HL-60 (cell line): ENCODE measurements around the gene MIOS.

ENCODE experiments used
- DNase-seq, 2 experiments: peaks; one replicate each; pipeline ENCODE4 v3.0.0-alpha.2; 2010 to 2020; ENCODE audit warnings: low read depth in 1 of 2, low spot score in 1 of 2
- H3K27ac ChIP-seq: fragments of 250-450 bp; sonication (Bioruptor Pico); replicated peaks from 2 replicates; pipeline ENCODE4 v1.5.1; 2020; ENCODE audit warnings: mild to moderate bottlenecking, moderate library complexity
- H3K27me3 ChIP-seq: fragments of 250-450 bp; sonication (Bioruptor Pico); 2 replicates; pipeline ENCODE4 v1.5.1; 2021; ENCODE audit warnings: mild to moderate bottlenecking, moderate library complexity; ENCODE audit not compliant: insufficient read depth, poor library complexity, severe bottlenecking
- H3K4me3 ChIP-seq: replicated peaks from 2 replicates; pipeline ENCODE4 v1.5.1; 2011; ENCODE audit warnings: mild to moderate bottlenecking, control low read depth, low read length; ENCODE audit not compliant: insufficient read depth
- CTCF ChIP-seq: IDR thresholded peaks from one replicate; pipeline ENCODE4 v1.5.1; 2011; ENCODE audit warnings: low read length, control low read depth, inconsistent platforms; ENCODE audit not compliant: insufficient read depth
- GABPA ChIP-seq: IDR thresholded peaks from 2 replicates; pipeline ENCODE4 v1.6.1; 2012; ENCODE audit warnings: low read depth
- POLR2AphosphoS5 ChIP-seq: IDR thresholded peaks from 2 replicates; pipeline ENCODE4 v1.6.1; 2012; ENCODE audit warnings: low read depth
- SPI1 ChIP-seq: IDR thresholded peaks from 2 replicates; pipeline ENCODE4 v1.6.1; 2012; ENCODE audit warnings: low read depth, mild to moderate bottlenecking, borderline replicate concordance
- TF ChIP-seq, protein P1 (sequence below): IDR thresholded peaks from 2 replicates; pipeline ENCODE4 v1.6.1; 2012; ENCODE audit warnings: low read depth; ENCODE audit not compliant: insufficient replicate concordance

MIOS gene

DNA sequence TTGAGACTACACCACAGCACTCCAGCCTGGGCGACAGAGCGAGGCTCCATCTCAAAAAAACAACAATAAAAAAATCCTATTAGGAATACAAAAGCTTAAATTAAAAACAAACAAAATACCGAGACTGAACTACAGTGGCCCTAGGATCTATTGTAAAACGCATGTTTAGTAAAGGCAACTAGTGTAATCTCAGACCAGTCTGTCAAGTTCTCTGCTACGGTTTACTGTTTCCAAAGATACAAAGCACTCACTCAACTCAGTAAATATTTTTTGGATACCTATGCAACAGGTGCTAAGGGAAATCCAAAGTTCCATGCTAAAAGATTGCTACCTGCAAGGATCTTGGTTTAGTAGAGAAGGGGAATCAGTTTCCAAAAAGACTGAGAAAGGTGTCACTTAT, 3.4 kb upstream of the MIOS start:
- no peak for DNase-seq
- Histone ChIP-seq H3K27me3 (no peaks in the 10 kb centered on the region), H3K27ac (no peak overlapping the region), H3K4me3 (no peak overlapping the region)
- TF ChIP-seq GABPA (no peak), SPI1 (no peak), POLR2AphosphoS5 (no peak), CTCF (no peak)
- TF ChIP-seq, protein P1, sequence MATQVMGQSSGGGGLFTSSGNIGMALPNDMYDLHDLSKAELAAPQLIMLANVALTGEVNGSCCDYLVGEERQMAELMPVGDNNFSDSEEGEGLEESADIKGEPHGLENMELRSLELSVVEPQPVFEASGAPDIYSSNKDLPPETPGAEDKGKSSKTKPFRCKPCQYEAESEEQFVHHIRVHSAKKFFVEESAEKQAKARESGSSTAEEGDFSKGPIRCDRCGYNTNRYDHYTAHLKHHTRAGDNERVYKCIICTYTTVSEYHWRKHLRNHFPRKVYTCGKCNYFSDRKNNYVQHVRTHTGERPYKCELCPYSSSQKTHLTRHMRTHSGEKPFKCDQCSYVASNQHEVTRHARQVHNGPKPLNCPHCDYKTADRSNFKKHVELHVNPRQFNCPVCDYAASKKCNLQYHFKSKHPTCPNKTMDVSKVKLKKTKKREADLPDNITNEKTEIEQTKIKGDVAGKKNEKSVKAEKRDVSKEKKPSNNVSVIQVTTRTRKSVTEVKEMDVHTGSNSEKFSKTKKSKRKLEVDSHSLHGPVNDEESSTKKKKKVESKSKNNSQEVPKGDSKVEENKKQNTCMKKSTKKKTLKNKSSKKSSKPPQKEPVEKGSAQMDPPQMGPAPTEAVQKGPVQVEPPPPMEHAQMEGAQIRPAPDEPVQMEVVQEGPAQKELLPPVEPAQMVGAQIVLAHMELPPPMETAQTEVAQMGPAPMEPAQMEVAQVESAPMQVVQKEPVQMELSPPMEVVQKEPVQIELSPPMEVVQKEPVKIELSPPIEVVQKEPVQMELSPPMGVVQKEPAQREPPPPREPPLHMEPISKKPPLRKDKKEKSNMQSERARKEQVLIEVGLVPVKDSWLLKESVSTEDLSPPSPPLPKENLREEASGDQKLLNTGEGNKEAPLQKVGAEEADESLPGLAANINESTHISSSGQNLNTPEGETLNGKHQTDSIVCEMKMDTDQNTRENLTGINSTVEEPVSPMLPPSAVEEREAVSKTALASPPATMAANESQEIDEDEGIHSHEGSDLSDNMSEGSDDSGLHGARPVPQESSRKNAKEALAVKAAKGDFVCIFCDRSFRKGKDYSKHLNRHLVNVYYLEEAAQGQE: no peak

GRCh38 chr7:7563813-7564212, 2.9 kb upstream of the MIOS start:
- TF ChIP-seq, protein P1: no peak
- no peak for TF ChIP-seq GABPA
- TF ChIP-seq CTCF: no peak
- no peak for TF ChIP-seq POLR2AphosphoS5
- no peak for DNase-seq
- Histone ChIP-seq H3K27ac (0 out of 2 replicates have a peak overlapping the region, but pooled peaks have one; percentile 40), H3K27me3 (no peaks in the 10 kb centered on the region), H3K4me3 (no peak overlapping the region)

- H3K27ac ChIP-seq: peak overlapping the region; percentile 40
- peak in 1 of 2 experiments; percentile 51 for DNase-seq
- no peaks in the 10 kb centered on the region for H3K27me3 ChIP-seq
- H3K4me3 ChIP-seq: no peak overlapping the region
- TF ChIP-seq SPI1 (peak; percentile 73; the same call in 1 of the 2 replicates), GABPA (no peak)
Measured at GRCh38 chr7:7564323-7564780, 2.3 kb upstream of the MIOS start.

GRCh38 chr7:7565018-7565680, 1.5 kb upstream of the MIOS start:
- TF ChIP-seq GABPA (no peak), CTCF (no peak), SPI1 (no peak), POLR2AphosphoS5 (no peak)
- TF ChIP-seq, protein P1: no peak
- H3K27me3 ChIP-seq: no peaks in the 10 kb centered on the region
- DNase-seq: no peak
- no peak overlapping the region for H3K4me3 ChIP-seq
- H3K27ac ChIP-seq: peak overlapping the region; percentile 40; the same call in 1 of the 2 replicates
